T47D (cell line): ENCODE data around the gene UAP1L1.

ENCODE experiments used
- DNase-seq, 2 experiments: peaks; one replicate each; pipeline versions ENCODE4 v3.0.0 to v3.0.0-alpha.2; 2011 to 2012; ENCODE audit warnings: low read depth in 1 of 2, low spot score in 1 of 2
- JUND ChIP-seq: IDR thresholded peaks from 2 replicates; pipeline ENCODE4 v1.6.1; 2012; ENCODE audit warnings: low read depth
- in situ Hi-C: cut with HindIII; loops from 2 replicates; pipeline ENCODE4 v1.10.0; 2016; ENCODE audit warnings: low sequenced_read_pairs, low pct_unique_long_range_greater_than_20kb

UAP1L1 gene

DNA sequence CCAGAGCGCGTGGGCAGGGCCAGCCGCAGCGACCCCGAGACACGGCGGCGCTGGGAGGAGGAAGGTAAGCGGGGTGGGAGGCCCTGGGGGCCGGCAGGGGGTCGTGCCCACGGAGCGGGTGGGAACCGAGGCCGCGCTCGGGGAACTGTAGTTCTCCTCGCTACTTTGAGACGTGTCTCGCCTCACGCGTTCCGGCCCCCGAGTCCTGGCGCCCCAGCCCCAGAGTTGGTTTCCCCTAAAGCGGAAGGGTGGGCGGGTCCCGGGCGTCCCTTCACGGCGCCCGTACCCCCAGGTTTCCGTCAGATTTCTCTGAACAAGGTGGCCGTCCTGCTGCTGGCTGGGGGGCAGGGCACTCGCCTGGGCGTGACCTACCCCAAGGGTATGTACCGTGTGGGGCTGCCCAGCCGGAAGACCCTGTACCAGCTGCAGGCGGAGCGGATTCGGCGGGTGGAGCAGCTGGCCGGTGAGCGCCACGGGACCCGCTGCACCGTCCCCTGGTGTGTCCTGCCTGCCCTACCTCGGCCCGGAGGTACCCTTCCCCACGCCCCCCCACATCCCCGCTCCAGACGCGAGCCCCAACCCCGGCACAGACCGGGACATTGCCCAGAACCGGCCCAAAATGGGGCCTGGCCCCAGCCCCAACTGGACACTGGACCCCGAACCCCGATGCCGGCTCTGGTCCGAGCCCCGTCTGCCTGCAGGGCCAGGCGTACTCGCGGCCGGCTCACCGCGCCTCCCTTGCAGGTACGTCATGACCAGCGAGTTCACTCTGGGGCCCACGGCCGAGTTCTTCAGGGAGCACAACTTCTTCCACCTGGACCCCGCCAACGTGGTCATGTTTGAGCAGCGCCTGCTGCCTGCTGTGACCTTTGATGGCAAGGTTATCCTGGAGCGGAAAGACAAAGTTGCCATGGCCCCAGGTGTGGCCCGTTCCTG is 709 bp downstream of the UAP1L1 start:
- TF ChIP-seq JUND, result no peak
- DNase-seq, result no peak
- in situ Hi-C loops, result no loop called here

DNA sequence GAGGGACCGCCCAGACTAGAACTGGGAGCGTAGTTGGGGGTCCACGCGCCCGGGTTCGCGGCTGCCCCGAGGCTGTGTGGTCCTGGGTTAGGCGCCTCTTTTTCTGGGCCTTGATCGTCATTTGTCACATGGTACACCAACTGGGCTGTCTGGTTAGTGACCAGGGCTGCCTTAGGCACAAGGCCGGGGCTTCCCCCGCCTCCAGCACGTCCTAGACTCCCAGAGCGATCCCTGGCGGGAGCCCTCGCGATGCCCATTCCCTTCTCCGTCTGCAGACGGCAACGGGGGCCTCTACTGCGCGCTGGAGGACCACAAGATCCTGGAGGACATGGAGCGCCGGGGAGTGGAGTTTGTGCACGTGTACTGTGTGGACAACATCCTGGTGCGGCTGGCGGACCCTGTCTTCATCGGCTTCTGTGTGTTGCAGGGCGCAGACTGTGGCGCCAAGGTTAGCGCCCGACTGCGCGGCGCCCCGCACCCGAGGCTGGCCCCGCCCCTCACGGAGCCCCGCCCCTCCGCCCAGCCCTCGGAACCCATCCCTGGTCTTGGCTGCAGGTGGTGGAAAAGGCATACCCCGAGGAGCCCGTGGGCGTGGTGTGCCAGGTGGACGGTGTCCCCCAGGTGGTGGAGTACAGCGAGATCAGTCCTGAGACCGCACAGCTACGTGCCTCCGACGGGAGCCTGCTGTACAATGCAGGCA is 1.5 kb downstream of the UAP1L1 start:
- no peak for TF ChIP-seq JUND
- no peak for DNase-seq
- in situ Hi-C loops, result no loop called here

DNA sequence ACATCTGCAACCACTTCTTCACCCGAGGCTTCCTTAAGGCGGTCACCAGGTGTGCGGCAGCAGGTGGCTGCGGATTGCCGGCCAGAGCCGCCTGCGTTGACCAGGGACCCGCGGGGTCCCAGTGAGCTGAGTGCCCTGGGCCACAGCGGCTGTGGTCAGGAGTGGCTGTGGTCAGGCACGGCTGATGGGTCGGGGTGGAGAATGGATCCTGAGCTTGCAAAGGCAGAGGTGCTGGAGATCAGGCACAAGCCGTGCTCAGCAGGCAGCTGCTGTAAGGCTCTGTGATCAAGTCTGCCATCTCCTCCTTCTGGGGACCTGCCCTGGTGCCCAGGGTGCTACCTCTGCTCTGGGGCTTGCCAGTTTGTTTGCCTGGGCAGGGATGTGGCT is 2.1 kb downstream of the UAP1L1 start:
- TF ChIP-seq JUND, result no peak
- in situ Hi-C loops, result no loop called here
- DNase-seq, result no peak

DNA sequence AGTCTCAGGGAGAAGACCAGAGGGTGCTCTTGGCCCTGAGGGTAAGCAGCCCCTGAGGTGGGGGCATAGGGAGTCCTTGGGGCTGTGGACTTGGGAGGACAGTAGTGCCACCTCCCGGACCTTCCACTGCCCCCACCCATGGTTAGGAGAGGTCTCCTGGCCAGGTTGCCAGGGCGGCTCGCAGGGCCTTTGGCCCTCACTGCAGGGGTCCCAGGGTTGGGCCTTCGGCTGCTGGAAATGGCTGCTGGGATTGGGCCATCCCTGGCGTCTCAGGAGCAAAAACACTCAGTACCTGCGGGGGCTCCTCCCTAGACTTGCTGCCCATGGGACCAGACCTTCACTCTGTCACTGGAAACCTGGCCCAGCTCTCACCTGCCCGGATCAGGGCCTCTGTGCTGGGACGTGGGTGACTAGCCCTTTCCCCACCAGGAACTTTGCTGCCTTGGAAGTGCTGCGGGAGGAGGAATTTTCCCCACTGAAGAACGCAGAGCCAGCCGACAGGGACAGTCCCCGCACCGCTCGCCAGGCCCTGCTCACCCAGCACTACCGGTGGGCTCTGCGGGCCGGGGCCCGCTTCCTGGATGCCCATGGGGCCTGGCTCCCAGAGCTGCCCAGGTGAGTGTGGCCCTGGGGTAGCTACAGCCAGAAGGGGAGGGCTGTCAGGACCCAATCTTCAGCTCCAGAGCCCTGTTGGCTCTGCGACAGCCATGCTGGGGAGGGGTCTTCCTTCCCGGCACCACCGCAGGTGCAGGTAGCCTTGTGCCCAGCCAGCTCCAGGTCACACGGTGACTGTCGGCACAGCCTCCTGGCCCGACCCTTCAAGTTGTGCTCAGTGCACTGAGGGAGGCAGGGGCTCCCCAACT is 3.2 kb downstream of the UAP1L1 start:
- in situ Hi-C loops, result no loop called here
- DNase-seq, result no peak
- TF ChIP-seq JUND, result no peak

DNA sequence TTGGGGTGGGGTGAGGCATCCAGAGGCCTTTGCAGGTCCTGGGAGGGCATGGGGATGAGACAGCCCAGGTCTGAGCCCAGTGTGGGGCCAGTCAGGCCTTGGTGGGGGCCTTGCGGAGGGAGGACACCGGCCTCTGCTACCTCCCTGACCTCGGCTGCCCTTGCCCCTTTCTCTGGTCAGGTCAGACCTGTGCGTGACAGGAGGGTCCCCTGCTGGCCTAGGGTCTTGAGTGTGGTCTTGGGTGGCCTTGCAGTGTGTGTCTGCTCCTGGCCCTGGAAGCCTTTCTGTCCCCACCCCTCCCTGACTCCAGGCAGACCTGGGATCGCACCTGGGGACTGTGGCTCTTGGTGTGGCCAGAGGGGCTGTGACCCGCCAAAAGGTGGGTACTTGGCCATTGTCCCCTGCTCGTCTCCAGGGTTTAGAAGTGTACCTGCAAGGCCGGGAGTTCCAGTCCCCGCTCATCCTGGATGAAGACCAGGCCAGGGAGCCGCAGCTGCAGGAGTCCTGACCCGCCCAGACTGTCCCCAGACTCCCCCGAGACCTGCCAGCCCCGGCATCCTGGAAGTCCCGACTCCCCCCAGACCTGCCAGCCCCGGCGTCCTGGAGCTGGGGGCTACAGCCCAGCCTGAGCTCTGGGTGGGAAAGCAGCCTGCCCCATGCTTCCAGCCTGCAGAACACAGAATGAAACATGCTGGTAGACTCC is 5.1 kb downstream of the UAP1L1 start:
- DNase-seq, result no peak
- in situ Hi-C loops, result no loop called here

DNA sequence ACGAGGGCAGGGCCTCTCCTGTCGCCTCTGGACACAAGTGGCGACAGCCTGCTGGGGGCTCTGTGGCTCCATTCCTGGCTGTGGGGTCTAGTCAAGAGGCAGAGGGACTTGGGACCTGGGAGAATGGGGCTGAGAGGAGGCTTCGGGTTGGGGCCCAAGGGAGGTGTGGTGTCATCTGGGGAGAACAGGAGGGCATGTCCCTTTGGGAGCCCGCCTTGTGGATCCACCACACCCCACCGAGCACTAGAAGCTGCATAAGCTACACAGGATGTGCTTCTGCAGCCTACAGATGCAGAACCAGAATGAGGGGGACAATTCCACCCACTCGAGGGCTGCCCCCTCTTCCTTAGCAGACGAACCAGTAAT is 5.6 kb downstream of the UAP1L1 start:
- in situ Hi-C loops, result no loop called here
- TF ChIP-seq JUND, result no peak
- no peak for DNase-seq

More for the DNA sequence above, 5.1 kb downstream of the UAP1L1 start:
- no peak for TF ChIP-seq JUND

DNA sequence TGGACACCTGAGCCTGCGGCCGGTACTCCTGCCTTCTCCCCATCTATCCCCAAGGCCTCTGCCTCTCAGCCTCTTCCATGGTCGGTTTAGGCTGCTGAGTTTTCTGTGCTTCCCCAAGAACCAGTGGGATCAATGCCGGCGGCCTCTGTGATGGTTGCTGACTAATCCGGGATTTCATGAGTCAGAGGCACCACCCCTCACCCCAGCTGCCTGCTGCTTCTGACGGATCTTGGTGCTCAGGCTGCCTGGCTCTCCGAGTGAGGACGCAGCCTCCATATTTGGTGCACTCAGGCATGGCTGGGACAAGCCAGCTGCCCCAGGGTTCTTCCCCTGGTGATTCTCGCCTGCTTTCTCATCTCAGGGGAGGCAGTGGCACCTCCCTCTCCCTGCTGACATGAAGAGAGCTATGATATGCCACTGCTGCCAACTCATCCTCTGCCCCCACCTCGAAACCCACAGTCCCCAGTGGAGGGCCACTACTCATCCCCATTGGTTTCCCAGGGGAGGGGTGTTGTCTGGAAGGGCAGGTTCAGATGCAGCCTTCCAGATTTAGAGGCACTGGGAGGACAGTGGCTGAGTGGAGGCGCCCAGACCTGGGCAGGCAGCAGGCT is 6.2 kb downstream of the UAP1L1 start:
- DNase-seq, result no peak
- TF ChIP-seq JUND, result no peak
- in situ Hi-C loops, result no loop called here

DNA sequence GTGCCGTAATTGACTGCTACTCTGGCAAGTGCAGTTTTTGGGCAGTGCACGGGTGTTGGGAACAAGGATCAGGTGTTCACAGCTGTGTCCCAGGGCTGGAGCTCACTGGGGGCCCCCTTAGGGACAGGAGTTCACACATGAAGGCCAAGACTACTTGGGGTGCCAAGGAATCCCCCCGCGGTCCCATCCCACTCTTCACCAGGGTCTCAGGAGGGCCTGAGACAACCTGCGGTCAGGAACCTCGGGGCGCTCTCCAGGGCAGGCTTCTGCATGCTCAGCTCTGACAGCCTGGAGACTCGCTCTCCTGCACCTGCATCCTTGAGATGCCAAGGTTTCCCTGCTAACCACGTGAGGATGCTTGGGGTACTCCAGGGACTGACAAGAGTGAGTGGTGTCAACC is 7.2 kb downstream of the UAP1L1 start:
- no peak for DNase-seq
- no peak for TF ChIP-seq JUND
- in situ Hi-C loops, result no loop called here

DNA sequence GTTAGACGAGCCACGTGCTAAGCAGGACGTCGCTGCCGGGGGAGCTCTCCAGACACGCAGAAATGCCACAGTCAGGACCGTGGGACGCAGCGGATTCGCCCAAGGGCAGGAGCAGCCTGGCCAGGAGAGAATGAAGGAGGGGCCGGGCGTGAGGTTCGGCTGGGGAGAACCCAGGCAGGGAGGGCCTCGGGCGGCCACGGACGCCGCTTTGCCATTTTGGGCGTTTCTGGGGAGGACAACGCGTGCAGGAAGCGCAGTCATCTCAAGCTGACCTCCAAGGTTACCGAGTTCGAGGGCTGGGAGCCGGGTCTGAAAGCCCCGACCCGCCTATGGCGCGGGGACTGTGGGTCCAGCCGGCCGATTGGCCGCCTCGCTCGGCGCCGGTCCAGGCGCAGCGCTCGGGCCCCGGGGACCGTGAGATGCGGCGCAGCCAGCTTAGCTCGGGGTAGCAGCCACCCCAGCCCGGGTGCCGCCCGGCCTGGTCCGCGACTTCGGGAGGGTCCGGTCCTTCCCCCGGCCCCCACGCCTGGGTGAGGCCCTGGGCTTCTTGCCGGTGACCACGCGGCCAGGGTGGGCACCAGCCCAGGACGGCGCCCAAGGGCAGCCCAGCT is 8.7 kb downstream of the UAP1L1 start:
- in situ Hi-C loops, result no loop called here
- DNase-seq, result peak; percentile 75 to 85
- TF ChIP-seq JUND, result no peak

DNA sequence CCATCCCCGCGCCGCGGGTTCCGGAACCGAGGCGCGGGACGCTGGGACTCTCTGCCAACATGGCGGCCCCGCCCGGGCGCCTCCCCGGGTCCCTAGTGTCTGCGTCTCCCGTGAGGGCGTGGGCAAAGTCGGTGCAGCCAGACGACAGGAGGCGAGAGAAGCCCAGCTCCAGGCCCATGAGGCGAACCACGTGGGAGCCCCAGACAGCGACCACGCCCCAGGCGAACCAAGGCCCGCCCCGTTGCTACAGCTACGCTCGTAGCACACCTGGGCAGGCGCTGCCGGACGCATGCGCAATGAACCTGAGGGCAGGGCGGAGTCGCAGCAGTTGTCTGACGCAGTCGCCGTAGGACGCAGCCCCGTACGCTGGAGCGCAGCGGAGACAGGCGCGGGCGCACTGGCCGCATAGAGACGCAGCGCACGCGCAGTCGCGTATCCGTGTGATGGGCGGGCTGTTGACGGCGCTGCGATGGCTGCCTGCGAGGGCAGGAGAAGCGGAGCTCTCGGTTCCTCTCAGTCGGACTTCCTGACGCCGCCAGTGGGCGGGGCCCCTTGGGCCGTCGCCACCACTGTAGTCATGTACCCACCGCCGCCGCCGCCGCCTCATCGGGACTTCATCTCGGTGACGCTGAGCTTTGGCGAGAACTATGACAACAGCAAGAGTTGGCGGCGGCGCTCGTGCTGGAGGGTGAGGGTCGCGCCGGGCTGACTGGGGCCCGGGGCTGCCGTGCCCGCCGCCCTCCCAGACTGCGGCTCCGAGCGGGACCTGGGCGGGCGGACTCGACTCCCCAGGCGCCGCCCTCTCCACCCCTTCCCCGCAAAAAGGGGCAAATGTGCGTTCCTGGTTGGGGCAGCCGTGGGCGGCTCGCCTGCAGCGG is 9.5 kb downstream of the UAP1L1 start, which contains the start of gene MAN1B1:
Gene MAN1B1 (plus strand): TSS at position 455 of the 878 bp plus-strand sequence. CDS start 15 bp downstream, at position 470.
- in situ Hi-C loops, result no loop called here
- no peak for TF ChIP-seq JUND
- DNase-seq, result peak; percentile 98 to 100
